CD4-positive, alpha-beta T cell treated with Interleukin-17A for 1 hour (primary cell): Measurements from ENCODE around the gene MMP24.

ENCODE experiments used
- DNase-seq: peaks from one replicate; pipeline ENCODE4 v3.0.0-alpha.2; 2020

The MMP24 gene

DNA sequence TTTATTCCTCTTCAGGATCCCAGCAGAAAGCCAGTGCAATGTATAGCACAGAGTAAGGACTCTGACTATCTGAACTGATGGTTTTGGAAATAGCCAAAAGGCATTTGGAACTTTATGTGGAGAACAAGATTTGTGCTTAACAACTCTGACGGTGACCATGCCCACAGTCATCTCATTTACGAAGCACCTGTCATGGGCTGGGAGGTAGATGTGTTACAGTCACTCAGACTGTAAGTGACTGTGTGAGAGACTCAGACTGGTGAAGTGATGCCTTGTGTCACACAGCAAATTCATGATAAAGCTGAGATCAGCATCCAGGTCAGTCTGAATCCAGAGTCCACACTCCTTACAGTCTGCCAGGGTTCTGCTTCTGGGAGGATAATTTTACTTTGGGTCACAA, 89.6 kb downstream of the MMP24 start:
- no peak for DNase-seq

DNA sequence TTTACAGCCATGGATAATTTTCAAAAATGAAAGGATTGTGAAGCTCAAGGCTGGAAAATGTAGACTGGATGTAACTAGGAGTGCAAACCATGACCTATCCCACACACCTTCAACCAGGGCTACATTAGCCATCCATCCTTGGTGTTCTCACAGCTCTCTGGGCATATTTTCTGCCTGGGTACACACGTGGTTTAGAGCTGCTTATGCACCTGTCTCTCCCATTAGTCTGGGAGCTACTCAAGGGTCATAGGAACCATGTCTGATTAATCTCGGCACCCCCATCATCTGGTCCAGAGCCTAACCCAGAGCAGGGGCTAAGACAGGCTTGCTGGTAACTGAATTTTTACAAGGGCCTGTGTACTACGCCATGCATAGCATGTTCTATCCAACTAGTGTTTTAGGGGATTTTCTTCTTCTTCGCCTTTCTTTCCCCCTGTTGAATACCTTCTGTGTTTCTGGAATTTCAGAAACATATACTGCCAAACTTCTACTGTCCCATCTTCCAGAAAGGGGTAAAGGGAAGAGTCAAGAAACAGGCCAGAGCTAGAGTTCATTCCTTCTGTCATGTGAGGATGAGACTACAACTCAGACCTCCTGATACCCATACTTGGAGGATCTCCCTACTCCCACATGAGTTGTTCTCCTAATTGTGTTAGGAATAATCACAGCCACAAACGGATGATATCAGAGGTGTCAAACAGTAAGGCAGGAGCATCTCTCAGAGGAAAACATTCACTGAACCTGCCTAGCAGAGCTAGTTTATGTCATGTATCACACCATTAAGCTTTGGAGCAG, 91.1 kb downstream of the MMP24 start:
- DNase-seq: no peak

- no peak for DNase-seq
These were observed 92.1 kb downstream of the MMP24 start for GRCh38 chr20:35318502-35319157.

- DNase-seq: no peak
These were observed 92.8 kb downstream of the MMP24 start for GRCh38 chr20:35319192-35319870.

DNA sequence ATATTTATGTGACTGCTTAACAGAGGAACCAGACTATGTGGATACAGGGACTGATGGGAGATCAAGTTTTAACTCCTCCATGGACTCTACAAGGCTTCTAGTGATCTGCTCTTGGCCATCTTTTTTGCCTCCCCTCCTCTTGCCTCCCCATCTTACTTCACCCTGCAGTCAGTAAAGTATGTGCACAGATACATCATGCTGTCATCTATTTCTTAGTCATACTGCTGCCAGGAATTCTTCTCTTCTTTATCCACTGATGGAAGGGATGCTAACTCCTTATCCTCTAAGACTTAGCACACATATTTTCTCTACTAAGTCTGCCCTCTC, 93.3 kb downstream of the MMP24 start:
- no peak for DNase-seq

GRCh38 chr20:35320396-35321126, 94.1 kb downstream of the MMP24 start:
- no peak for DNase-seq

DNA sequence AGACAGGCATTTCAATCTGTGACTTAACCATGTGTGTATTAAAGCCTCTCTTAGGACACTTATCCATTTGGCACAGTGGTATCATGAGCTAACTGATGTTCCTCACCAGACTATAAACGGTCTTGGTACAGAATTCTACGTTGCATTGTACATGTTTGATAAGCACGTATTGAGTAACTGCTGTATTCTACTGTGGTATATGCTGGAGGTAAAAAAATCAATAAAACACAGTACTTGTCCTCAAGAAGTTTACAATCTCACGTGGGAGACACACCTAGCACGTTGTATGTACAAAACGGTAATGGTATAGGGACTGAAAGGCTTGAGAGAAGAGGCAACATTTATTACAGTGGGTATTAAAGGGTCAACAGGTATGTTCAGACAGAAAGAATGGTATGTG, 98.9 kb downstream of the MMP24 start:
- DNase-seq: no peak

DNA sequence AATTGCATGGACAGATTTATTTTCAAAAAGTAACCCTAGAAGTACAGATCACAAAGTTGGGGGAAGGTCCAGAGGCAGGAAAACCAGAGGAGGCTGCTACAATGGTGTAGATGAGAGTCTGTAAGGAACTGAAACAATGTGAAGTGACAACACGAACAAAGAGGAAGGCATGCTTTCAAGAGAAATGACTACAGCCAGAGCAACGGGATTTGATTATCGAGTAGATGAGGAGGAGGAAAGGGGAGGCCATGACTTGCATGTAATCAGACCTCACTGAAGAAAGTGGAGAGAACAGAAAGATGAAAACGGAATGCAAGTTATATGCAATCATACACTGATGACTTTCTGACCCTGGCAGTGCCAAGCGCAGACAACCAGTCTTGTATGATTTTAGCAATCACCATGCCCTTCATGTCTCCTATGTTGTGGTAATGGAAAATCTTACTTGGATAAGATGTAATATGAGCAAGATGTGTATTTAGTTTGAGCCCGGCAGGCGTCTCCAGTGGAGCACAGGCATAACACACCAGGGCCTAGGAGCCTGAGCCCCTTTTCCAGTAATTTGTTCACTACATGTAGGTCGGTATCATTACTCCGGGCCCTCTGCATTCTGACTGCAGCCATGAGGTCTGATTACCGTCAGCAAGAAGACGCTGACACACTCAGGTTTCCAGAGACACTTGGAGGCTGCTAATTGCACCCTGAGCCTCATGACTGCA, 99.7 kb downstream of the MMP24 start:
- DNase-seq: no peak
